Measurements from ENCODE around the gene GALNT18.

DNA sequence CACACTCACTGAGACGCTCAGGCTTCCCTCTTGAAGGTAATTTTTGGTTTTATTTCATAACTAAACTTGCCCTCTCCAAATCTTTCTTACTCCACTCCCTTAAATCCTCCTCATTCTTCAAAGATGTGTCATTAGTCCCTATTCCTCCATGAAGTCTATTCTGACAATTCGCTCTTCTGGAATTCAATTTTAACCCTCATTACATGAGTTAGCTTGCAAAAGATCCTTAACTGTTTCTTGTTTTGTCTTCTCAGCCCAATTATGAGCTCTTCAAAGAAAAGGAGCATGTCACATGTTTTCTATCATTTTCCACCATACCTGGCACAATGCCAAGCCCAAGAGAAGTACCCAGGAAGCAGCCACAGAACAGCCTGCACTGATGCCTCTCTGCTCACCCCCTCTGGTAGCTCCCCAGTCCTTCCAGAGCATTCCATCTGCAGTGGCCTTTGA is 13.0 kb downstream of the GALNT18 start:
- TF ChIP-seq, protein P1, sequence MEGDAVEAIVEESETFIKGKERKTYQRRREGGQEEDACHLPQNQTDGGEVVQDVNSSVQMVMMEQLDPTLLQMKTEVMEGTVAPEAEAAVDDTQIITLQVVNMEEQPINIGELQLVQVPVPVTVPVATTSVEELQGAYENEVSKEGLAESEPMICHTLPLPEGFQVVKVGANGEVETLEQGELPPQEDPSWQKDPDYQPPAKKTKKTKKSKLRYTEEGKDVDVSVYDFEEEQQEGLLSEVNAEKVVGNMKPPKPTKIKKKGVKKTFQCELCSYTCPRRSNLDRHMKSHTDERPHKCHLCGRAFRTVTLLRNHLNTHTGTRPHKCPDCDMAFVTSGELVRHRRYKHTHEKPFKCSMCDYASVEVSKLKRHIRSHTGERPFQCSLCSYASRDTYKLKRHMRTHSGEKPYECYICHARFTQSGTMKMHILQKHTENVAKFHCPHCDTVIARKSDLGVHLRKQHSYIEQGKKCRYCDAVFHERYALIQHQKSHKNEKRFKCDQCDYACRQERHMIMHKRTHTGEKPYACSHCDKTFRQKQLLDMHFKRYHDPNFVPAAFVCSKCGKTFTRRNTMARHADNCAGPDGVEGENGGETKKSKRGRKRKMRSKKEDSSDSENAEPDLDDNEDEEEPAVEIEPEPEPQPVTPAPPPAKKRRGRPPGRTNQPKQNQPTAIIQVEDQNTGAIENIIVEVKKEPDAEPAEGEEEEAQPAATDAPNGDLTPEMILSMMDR (optimal IDR thresholded peaks at IDR 0.05 in 1 of 3, IDR thresholded peaks at IDR 0.05 in 1 of 3, conservative IDR thresholded peaks at IDR 0.05 in 1 of 3; ENCODE audit: extremely low read depth in 1 of 3, insufficient read depth in 2 of 3, low read length in 3 of 3): no peak
- no peak for TF ChIP-seq EZH2 (IDR thresholded peaks at IDR 0.05; ENCODE audit: low read length)

Measured in keratinocyte (primary cell).